ENCODE results near the gene STRIP2. TPM values are rescaled to one million over a fixed set of nuclear protein-coding genes. Genes with fewer than 3 reads are reported as not detected.

Gene STRIP2, protein sequence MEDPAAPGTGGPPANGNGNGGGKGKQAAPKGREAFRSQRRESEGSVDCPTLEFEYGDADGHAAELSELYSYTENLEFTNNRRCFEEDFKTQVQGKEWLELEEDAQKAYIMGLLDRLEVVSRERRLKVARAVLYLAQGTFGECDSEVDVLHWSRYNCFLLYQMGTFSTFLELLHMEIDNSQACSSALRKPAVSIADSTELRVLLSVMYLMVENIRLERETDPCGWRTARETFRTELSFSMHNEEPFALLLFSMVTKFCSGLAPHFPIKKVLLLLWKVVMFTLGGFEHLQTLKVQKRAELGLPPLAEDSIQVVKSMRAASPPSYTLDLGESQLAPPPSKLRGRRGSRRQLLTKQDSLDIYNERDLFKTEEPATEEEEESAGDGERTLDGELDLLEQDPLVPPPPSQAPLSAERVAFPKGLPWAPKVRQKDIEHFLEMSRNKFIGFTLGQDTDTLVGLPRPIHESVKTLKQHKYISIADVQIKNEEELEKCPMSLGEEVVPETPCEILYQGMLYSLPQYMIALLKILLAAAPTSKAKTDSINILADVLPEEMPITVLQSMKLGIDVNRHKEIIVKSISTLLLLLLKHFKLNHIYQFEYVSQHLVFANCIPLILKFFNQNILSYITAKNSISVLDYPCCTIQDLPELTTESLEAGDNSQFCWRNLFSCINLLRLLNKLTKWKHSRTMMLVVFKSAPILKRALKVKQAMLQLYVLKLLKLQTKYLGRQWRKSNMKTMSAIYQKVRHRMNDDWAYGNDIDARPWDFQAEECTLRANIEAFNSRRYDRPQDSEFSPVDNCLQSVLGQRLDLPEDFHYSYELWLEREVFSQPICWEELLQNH
- total RNA-seq, result 2.9 and 3.0 TPM in 2 replicates

DNA sequence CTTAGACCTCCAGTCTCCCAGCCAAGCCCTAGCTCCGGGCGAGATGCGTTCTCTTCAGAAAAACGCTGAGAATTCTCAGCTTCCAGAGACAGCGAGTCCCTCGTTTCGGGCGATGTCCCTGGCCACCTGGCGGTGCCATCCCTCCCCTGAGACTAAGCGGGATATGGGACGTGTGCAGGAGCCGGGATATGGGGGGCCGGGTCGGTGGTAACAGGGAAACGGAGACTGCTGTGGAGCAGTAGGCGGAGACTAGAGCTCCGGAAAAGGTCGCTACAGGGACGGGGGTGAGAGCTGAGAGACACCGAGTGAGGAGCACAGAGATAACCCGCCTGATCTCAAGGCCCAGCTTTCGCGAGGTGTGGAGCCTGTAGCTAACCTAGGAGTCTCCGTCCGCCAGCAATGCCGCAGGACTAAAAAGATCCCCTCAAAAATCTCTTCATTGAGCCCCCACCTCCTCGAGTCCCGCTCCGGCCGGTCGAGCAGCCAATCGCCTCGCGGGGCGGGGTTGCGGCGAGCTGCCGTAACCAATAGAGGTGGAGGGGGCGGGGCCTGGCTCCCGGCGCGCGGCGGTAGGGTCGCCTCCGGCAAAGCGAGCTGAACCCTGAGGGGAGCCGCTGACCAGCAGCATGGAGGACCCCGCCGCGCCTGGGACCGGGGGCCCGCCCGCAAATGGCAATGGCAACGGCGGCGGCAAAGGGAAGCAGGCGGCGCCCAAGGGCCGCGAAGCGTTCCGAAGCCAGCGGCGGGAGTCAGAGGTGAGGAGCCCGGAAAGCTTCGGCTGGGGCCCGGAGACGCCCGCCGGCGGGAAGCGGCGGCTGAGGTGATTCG is at the start of gene STRIP2:
Gene STRIP2 (plus strand): TSS at position 586 of the 828 bp plus-strand sequence. CDS start 41 bp downstream, at position 627.

DNA sequence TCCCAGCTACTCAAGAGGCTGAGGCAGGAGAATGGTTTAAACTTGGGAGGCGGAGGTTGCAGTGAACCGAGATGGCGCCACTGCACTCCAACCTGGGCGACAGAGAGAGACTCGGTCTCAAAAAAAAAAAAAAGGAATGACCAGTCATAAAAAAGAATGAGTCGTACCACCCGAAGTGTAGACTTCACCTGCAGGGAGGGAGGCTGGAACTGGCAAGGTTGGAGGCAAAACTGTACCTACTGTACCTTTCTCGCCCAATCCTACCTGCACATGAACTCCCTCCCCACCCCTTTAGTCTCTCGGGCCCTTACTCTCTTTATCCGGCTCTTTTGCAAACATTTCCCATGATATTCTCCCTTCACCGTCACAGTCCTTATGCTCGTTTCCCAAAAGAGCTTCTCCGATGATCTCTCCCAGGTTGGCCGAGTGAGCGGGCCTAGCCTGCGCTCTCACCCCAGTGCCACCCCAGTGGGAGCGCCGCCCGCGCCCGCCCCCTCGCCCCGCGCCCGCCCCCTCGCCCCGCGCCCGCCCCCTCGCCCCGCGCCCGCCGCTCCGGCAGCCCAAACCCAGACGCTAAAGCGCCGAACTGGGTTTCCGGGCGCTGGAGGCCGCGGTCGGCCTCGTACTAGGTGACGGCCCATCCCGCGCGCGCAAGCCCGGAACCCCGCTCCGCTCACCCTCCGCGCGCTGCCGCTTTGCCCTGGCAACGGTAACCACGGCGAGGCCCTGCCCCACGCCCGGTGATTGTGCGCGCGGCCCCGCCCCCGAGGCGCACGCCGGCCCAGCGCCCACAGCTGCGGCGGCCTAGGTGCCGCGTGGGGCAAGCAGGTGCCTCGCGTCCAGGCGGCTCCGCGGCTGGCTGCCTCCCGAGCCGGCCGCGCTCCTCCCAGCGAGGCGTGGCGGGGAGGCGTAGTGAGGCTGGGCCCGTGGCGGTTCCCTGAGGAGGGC is 67.8 kb downstream of the STRIP2 start, which contains the start of gene SMKR1:
Gene SMKR1 (plus strand): TSS at position 772 of the 948 bp plus-strand sequence. CDS start 294 bp downstream, outside the sequence.

Other genes with a start within 250 kb of the STRIP2 start
- 3.9 and 7.5 TPM in 2 replicates for gene SMO, start 245.8 kb upstream of the STRIP2 start, total RNA-seq
- 16.4 and 20.3 TPM in 2 replicates for gene AHCYL2, start 209.4 kb upstream of the STRIP2 start, total RNA-seq
- gene SMKR1, start 68.1 kb downstream of the STRIP2 start, total RNA-seq, result not detected in 2 replicates
- 11.5 and 12.2 TPM in 2 replicates for gene NRF1, start 177.3 kb downstream of the STRIP2 start, total RNA-seq

Measured in aortic smooth muscle cell (primary cell).